GM19023 (cell line): ENCODE data around the gene GLDC.
"Not testable (repeated sequence)": the region's sequence is repeated elsewhere in the genome, so short reads cannot be mapped to it uniquely, and the experiment has no call there.

Experiments used
- ATAC-seq: cut with Tn5 transposase; IDR thresholded peaks from one replicate; pipeline ENCODE4 v1.9.1; 2021; ENCODE audit warnings: mild to moderate bottlenecking, moderate library complexity; ENCODE audit not compliant: unreplicated experiment

Gene GLDC

DNA sequence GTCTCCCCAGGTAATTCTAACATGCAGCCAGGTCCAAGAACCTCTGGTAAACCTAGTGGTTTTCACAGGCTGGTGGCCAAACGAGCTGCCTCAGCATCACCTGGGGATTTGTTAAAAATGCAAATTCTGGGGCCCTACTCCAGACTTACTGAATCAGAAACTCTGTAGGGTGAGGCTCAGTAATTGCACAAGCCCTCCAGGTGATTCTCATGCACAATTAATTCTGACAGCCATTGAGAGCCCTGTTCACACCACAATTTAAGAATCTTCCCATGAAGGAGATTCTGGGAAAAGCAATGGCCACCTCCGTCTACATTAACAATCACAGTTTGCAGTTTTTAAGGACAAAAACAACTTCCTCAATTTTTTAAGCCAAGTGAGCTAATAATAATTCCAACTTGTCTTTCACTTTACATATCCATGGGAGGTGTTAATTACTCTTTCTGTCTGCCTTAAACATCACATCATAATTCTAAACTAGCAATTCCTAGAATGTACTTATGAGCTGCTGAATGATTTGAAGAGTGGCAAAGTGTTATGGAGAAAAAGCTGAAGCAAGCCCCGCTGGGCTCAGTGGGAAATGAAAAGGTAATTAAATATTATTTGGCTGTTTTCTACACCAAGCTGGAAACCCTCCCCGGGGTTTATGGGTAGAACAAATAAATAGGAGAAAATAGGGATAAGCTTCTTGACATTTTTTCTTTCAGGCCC lies 70.0 kb downstream of the GLDC start:
- peak; percentile 90 for ATAC-seq

DNA sequence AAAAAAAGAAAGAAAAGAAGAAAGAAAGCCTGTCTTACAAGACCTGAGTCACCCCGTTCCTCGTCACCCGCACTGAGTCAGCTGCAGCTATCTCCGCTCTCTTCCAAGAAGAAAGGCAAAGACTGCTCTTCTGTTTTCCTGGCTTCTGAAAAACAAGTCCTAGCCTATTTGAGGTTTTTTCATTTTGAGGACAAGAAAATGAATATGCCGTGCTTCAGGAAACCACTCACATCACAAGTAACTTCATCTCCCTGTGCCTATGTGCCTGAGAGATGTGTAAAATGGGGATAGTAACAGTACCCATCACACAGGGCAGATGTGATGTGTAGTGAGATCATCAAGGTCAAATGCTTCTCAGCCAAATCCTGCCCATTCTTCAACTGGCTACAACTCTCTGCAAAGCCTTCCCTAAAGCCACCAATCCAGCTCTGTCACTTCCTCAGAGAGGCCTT lies 78.4 kb downstream of the GLDC start:
- ATAC-seq, result no peak

DNA sequence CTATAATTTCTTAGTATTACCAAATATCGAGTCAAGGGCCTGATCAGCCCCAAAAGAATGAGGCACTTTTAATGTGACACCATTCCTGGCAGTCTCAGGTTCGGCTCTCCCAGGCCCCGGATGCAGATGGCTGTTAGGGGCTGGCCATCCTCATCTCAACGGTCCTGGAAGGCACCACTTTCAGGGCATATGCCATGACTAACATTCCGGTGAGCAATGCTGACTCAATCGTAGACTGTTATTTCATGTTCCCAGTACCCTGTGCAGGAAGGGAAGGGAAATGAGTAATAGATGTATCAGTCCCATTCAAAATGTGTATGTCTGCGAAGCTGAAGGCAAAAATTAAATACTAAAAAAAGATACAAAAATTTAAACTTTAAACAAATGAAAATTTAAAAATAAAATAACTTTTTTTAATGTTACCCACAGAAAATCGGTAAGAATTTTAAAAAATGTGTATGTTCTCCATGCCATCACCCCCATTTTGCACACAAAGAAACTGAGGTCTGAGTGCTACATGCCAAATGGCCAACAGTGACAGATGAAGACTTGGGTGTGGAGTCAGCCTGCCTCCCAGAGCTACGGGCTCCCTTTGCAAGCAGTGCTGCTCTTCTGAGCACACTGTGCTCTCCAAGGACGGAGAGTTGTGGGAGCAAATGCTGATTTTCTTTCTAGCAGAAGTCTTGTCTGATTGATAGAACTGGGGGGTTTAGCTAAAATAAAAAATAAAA lies 79.0 kb downstream of the GLDC start:
- ATAC-seq, result no peak

DNA sequence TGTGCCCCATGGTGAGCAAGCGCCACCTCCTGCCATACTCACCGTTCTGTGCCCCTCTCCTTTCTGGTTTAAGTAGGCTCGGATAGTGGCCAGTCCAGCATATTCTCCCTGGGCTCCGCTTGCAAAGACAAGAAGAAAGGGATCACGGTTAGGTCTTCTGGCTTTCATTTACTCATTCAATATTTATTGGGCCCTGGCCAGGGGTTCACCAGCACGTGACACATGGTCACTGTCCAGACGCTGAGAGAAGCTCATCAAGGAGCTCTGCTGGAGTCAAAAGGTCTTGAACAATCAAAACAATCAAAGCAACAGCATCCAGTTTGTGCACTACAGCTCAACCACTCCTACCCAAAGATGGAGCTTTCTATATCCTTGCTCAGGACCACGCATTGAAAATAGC lies 80.2 kb downstream of the GLDC start:
- no peak for ATAC-seq

DNA sequence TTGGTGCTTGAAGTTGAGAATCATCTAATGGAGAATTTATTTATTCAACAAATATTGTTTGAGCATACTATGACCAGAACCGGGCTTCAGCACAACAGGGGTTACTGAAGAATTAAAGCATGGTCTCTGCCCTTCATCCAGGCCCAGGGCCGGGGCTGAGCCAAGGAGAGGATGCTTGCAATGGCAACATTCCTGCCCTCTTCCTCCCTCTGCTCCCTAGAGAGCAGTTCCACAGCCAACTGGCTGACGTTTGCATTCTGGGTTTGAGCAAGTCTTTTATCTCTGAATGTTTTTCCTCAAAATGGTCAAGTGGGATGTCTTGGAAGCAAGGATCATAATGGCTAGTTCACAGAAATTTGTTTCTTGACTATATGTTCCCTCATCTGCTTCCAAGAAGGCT lies 80.7 kb downstream of the GLDC start:
- ATAC-seq, result no peak

DNA sequence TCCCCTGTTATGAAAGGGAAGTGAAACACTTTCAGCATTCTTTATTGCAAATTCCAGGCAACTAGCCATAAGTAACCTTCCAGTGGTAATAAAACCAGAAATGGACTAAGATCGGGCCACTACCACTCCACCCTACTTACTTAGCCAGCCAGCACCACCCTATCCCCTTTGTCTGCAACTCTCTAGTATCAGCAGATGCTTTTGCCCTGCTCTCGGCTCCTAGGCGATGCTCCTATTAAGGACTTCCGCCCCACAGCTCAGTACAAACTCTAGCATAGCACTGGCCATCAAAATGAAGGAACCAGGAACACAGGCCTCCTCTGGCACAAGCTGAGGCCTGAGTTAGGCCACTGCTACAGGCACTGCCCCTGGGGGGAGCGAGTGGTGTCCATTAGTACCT lies 81.2 kb downstream of the GLDC start:
- ATAC-seq, result no peak

DNA sequence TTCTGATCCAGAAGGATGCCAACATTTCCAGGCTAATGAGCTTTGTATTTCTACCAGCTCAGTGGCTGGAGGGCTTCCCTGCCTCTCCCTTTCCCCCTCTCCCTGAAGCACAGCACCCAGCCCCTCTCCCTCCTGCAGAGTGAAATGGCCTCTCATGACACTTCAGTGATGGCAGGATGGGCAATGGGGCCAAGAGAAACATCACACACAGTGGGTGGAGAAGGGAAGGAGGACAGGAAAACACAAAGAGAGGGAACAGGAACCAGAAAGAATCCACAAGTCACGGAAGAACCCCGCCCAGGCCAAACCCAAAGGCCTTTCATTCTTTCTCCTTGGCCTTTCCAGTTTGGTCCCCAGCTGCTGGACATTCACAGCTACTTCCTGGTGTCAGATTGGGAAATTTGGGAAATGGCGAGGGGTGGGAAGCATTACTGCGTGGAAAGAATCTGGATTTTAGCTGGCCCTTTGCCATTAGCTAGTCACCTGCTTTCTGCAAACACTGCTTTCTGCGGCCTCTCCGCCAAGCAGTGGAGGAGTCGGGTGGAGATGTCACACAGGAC lies 82.6 kb downstream of the GLDC start:
- no peak for ATAC-seq

DNA sequence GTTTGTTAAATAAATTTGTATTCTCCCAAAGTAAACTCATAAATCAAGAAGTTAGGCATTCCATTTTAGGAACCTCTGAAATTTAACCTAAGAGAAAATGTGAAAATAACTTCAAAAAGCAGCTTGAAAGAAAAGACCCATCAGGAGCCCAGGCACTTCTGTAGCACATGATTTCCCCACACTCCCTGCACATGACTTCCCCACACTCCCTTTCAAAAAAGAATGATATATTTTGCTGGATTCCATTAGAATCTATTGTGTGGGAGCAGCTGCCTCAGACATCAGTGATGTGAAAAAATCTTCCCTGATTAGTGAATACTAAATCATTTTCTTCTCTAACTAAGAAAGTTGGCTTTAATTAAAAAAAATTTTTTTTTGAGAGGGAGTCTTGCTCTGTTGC lies 83.3 kb downstream of the GLDC start:
- ATAC-seq, result no peak

DNA sequence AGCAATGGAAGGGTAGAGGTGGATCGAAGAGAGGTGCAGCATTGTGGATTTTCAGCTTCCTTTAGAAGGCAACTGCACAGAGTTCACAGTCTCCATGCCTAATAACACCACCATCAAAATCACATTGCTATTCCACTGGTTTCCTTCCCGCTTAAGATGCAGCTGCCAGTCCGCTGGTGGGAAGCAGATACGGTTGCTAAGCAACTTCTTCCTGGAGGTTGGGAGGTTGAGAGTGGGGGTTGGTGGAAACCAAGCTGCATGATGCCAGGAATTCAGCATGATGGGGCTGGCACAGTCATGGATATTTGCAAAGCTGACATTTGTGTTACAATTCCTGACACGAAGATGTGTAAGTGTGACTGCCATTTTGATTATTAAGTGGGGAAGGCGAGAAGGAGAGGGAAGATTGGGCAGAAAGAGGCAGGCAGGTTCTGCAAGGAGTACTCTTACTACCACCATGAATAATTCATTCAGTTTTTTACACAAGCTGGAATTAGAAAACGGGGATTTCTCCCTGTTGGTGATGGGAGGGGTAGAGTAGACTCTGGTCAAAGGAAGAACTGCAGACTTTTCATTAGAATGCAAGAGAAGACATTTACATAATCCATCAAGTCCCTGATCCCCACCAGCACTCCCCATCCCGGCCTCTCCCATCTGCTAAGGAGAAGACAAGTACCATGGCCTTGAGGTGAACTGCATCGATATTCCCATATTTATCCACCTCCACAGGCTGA lies 87.5 kb downstream of the GLDC start:
- no peak for ATAC-seq

DNA sequence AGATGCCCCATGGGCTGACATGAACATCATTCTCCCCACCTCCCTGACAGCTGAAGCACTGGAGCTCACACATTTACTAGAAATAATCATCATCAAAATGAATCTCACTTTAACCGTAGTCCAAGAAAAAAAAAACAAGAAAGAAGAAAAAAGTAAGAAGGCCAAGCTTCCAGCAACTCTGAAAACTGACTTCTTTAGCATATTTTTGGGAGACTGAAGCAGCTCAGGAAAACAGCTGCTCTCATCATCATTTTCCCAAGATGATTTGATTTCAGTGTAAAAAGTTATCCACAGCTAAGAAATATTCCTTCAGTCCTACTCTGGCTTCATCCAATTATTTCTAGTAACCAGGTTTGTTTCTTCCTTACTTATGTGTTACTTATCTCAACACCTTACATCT lies 91.7 kb downstream of the GLDC start:
- no peak for ATAC-seq

DNA sequence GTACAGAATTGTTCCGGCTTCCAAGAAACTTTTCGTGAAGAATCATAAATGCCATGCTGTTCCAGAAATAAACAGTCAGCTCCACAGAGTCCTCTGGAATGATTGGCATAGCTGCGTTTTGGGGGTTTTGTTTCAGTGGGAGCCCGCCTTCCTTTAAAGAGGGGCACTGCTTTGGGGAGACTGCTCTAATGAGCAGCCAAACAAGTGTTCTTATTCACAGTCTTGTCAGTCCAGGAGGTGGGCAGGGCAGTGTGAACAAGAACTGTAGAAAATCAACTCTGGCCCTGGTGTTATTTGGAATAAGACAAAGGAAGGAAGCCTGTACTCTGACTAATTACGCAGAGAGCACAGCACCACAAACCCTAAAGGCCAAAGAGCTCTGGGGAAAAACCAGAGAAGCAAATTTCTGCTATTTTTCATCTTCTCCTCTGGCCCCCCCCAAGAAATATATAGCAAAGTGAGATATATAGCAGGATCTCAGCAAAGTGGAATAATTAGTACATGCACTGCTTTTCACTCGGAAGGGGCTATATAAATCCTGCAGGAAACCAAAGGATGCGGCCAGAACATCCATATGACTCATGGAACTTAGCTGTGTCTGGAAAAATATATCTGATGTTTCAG lies 92.9 kb downstream of the GLDC start:
- no peak for ATAC-seq

DNA sequence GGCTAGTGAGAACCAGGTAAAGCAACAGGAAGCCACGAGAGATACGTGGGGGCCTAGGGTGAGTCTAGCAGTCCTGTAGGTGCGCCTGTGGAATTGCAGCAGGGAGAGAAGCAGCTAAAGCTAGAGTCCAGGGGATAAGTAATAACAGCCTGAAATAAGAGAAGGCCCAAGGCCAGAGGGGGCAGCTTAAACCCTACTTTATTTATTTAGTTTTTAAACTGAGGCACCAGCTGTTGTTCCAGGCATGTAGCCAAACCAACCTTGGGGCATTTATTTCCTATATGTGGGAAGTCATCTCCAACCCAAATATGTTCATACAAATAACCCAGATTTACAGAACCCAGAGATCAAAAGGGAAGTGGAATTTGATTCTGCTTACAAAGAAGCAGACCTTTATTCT lies 93.5 kb downstream of the GLDC start:
- no peak for ATAC-seq

DNA sequence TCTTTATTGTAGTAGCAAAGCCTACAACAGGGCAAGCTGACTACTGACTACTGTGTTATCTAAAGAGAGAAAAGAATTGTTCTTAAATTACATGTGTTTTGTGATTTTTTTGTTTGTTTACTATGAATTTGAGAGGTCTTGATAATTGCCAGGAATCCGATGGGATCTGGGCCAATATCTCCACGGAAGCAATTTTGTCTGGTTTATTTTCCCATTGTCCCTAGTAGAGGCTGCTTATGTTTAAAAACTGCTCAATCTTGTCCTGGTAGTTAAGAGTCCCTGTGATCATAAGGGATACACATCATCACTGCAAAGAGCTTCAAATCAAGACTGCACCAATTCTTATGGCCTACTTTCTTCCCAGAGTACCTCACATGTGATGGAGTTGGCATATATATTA lies 94.4 kb downstream of the GLDC start:
- no peak for ATAC-seq

DNA sequence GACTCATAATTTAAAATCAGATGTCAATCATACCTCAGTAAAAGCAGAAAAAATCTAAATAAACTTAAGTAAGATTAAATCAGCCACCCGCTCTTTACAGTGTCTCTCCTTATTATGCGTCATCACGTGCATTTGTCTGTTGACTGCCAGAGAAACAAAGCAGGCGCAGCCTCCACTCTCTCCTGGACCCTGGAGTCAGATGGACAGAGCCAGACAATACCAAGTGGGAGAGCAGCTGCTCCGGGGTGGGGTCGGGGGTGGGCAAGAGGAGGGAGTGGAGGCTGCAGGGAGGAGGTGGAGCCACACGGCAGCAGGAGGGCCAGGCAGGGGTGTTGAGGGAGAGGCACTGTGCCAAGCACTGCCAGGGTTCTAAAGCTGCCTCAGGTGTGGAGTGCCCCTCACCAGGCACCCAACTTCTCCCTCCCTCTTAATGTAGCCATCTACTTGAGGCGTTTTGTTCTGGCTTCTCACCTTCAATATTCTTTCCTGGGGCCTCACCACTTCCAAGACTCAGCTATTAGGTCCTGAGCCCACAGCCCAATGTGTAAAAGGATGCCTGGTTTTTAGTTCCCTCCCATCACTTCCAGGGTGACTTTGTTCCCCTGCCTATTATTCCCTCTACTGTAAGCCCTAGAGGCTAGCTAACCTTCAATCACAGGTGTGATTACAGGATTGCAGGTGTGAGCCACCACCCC lies 96.3 kb downstream of the GLDC start:
- ATAC-seq, result no peak

DNA sequence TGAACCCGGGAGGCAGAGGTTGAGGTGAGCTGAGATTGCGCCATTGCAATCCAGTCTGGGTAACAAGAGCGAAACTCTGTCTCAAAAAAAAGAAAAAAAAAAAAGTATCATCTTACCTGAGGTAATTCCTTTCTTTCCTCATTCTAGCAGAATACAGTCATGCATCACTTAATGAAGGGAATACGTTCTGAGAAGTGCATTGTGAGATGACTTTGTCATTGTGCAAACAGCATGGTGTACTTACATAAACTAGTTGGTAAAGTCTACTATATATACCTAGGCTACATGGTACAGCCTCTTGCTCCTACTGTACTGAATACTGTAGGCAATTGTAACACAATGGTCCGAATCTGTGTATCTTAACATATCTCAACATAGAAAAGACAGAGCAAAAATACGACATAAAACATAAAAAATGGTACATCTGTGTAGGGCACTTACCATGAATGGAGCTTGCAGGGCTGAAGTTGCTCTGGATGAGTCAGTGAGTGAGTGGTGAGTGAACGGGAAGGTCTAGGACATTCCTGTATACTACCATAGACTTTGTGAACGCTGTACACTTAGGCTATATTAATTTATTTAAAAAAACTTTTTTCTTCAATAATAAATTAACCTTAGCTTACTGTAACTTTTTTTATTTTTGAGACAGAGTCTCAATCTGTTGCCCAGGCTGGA lies 100.4 kb downstream of the GLDC start:
- ATAC-seq, result no peak

DNA sequence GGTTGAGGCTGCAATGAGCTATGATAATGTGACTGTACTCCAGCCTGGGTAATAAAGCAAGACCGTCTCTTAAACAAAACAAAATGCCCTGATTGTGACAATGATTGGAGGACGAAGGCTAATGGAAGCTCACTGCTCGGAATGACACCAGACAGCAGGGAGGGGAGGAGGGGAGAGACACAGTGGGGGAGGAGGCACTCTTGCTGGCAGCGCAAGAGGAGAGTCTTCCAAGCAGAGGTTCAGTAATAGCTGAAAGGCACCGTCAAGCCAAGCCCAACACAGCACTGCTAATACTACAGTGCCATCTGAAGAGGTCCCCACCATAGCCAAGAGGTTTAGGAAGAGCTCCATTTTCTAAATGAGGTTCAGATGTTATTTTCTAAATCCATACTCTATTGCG lies 102.3 kb downstream of the GLDC start:
- ATAC-seq, result no peak

DNA sequence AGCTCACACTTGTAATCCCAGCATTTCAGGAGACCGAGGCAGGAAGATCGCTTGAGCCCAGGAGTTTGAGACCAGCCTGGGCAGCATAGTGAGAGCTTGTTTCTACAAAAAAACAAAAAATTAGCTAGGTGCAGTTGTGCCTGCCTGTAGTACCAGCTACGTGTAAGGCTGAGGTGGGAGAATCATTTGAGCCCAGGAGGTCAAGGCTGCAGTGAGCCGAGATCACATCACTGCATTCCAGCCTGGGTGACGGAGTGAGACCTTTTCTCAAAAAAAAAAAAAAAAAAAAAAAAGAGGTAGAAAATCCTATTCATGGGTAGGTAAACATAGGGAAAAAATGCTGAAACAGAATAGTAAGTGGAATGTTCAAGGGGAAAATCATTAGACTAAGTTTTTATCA lies 102.9 kb downstream of the GLDC start:
- not testable (repeated sequence) for ATAC-seq

DNA sequence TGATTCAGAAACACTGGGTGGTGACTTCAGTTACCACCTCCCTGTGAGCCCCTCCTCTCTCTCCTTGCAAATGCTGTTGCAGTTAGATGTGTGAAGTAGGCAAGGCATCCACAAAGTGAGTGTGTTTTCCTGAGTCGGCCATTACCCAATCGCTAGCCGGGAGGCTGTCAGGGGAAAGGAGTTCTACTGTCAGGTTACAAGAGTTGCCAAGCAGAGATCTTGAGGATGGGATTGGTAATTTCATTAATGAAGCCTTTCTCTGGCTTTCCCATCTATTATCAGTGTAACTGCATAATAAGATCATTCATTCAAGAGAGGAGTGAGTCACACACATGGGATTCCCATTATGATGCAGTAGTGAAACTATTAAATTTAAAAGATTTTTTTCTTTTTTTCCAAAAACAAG lies 106.9 kb downstream of the GLDC start:
- no peak for ATAC-seq

DNA sequence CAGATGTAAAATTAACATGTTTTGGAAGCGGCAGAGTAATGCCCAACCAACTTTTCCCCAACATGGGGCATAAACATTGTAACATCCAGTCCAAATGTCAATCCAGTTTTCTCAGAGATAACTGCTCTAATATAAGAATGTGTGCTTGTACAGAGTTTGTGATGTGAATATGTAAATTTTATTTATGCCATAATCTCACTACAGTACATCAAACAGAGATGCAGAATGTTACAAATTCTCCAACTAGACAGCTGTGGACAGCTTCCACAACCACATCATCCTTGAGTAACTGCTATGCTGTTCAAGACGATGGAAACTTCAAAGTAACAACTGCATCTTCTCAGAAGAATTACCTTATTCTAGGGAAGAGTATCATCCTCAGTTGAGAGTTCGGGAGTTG lies 109.9 kb downstream of the GLDC start:
- ATAC-seq, result no peak
